K562 (cell line): Measurements from ENCODE around the gene CTPS1. TPM values are rescaled to one million over a fixed set of nuclear protein-coding genes. Genes with fewer than 3 reads are reported as not detected.
A peak's percentile ranks its signal among the peaks of the same experiment; 100 is the strongest.

ENCODE experiments used
- CREB1 ChIP-seq, 2 experiments: sonication (generic) in 1 of 2; formaldehyde crosslinking in 1 of 2; IDR thresholded peaks; 2 replicates each; pipeline versions ENCODE4 v1.6.1 to v1.8.0; 2012 to 2022; ENCODE audit warnings: inconsistent platforms in 1 of 2, mild to moderate bottlenecking in 1 of 2, missing genetic modification reagents in 1 of 2, moderate library complexity in 1 of 2
- CTCF ChIP-seq, 3 experiments: IDR thresholded peaks in 2 of 3; conservative IDR thresholded peaks in 1 of 3; 2 replicates each; pipeline ENCODE4 v1.5.1; 2011 to 2012; ENCODE audit warnings: low read length in 3 of 3, mild to moderate bottlenecking in 3 of 3, control low read depth in 2 of 3, improper control_type of control experiment in 1 of 3, inconsistent platforms in 1 of 3, low read depth in 1 of 3, mixed read lengths in 1 of 3, moderate library complexity in 1 of 3; ENCODE audit not compliant: insufficient read depth in 2 of 3
- E2F3 ChIP-seq: fragments of 250-450 bp; sonication (Bioruptor Pico); IDR thresholded peaks from 2 replicates; pipeline ENCODE4 v1.4.0; 2020; ENCODE audit warnings: mild to moderate bottlenecking
- FOXA3 ChIP-seq, 2 experiments: fragments of 450-650 bp in 1 of 2; sonication (generic) in 1 of 2; formaldehyde crosslinking; IDR thresholded peaks in 1 of 2; conservative IDR thresholded peaks in 1 of 2; 2 replicates each; pipeline versions ENCODE4 v1.4.0 to v1.8.0; 2020 to 2022; ENCODE audit warnings: mild to moderate bottlenecking in 2 of 2, missing genetic modification reagents in 1 of 2
- FOXK1 ChIP-seq: sonication (generic); formaldehyde crosslinking; IDR thresholded peaks from 2 replicates; pipeline ENCODE4 v1.8.0; 2022; ENCODE audit warnings: missing genetic modification reagents, mild to moderate bottlenecking, borderline replicate concordance
- FUS ChIP-seq: fragments of 200-400 bp; formaldehyde crosslinking; optimal IDR thresholded peaks from 2 replicates; pipeline ENCODE3; 2017; ENCODE audit warnings: low read depth, low read length
- MBD1 ChIP-seq: fragments of 250-450 bp; sonication (Bioruptor Pico); IDR thresholded peaks from 2 replicates; pipeline ENCODE4 v1.8.0; 2022; ENCODE audit warnings: inconsistent platforms
- MED1 ChIP-seq: sonication (generic); formaldehyde crosslinking; IDR thresholded peaks from 2 replicates; pipeline ENCODE4 v1.8.1; 2023; ENCODE audit warnings: missing genetic modification reagents, borderline replicate concordance
- NCOA1 ChIP-seq: fragments of 450-650 bp; IDR thresholded peaks from 2 replicates; pipeline ENCODE4 v1.6.1; 2016; ENCODE audit warnings: low read depth
- NKRF ChIP-seq: fragments of 450-650 bp; IDR thresholded peaks from 2 replicates; pipeline ENCODE4 v1.6.1; 2016; ENCODE audit warnings: borderline replicate concordance
- NR1H2 ChIP-seq: sonication (generic); formaldehyde crosslinking; IDR thresholded peaks from 2 replicates; pipeline ENCODE4 v1.4.0; 2020; ENCODE audit warnings: mild to moderate bottlenecking, missing genetic modification reagents
- NR2F6 ChIP-seq: fragments of 450-650 bp; formaldehyde crosslinking; IDR thresholded peaks from 2 replicates; pipeline ENCODE4 v1.4.0; 2020; ENCODE audit warnings: mild to moderate bottlenecking
- NR4A1 ChIP-seq, 2 experiments: fragments of 250-450 bp in 1 of 2; fragments of 450-650 bp in 1 of 2; sonication (Bioruptor Pico) in 1 of 2; IDR thresholded peaks; 2 replicates each; pipeline versions ENCODE4 v1.4.0 to v1.6.1; 2016 to 2020; ENCODE audit warnings: mild to moderate bottlenecking in 2 of 2, missing compliant biosample characterization in 1 of 2, missing genetic modification characterization in 1 of 2, moderate library complexity in 1 of 2
- SMAD4 ChIP-seq: fragments of 250-450 bp; sonication (Bioruptor Pico); conservative IDR thresholded peaks from 2 replicates; pipeline ENCODE4 v1.8.0; 2021; ENCODE audit warnings: inconsistent platforms, mild to moderate bottlenecking, moderate library complexity
- SP2 ChIP-seq: IDR thresholded peaks from 2 replicates; pipeline ENCODE4 v1.6.1; 2011; ENCODE audit warnings: mild to moderate bottlenecking, low read depth, low read length, moderate library complexity; ENCODE audit not compliant: poor library complexity, severe bottlenecking; ENCODE audit errors: extremely low read depth
- SRSF3 ChIP-seq: fragments of 200-400 bp; formaldehyde crosslinking; IDR thresholded peaks from 2 replicates; pipeline ENCODE4 v1.6.1; 2016; ENCODE audit warnings: mild to moderate bottlenecking, low read length, moderate library complexity; ENCODE audit not compliant: insufficient read depth
- STAT6 ChIP-seq: sonication (generic); formaldehyde crosslinking; IDR thresholded peaks from 2 replicates; pipeline ENCODE4 v1.8.1; 2023; ENCODE audit warnings: mild to moderate bottlenecking, missing genetic modification reagents
- THRAP3 ChIP-seq: fragments of 450-650 bp; IDR thresholded peaks from 2 replicates; pipeline ENCODE4 v1.6.1; 2016; ENCODE audit warnings: mild to moderate bottlenecking, inconsistent platforms, borderline replicate concordance
- ZNF12 ChIP-seq: sonication (generic); formaldehyde crosslinking; IDR thresholded peaks from 2 replicates; pipeline ENCODE4 v1.4.0; 2020; ENCODE audit warnings: mild to moderate bottlenecking, missing genetic modification reagents
- ZNF586 ChIP-seq: fragments of 450-650 bp; formaldehyde crosslinking; conservative IDR thresholded peaks from 2 replicates; pipeline ENCODE4 v1.4.0; 2020; ENCODE audit warnings: mild to moderate bottlenecking, moderate library complexity
- polyA plus RNA-seq, 8 experiments: library from polyadenylated mRNA; depleted of rRNA in 4 of 8; stranded (reverse) in 5 of 8; unstranded in 3 of 8; fragments of >200 nt; fragmentation: Nextera tagmentation in 2 of 8; fragmentation: Illumina TruSeq in 1 of 8; extraction: Ambion mirVana in 2 of 8; extraction: Trizol in 1 of 8; gene quantifications; 2 replicates each; pipeline versions ENCODE4 v1.2.1 to v1.2.3, GENCODE V29; 2011 to 2014; ENCODE audit warnings: inconsistent platforms in 1 of 8, missing spikeins in 1 of 8
- total RNA-seq, 7 experiments: library from RNA; depleted of rRNA in 6 of 7; stranded (reverse); fragments of >200 nt in 6 of 7; fragmentation: Illumina TruSeq in 2 of 7; extraction: Trizol in 2 of 7; gene quantifications; 2 replicates each; pipeline versions ENCODE4 v1.2.1 to v1.2.3, GENCODE V29; 2011 to 2021; ENCODE audit warnings: low replicate concordance in 1 of 7

Gene CTPS1
- total and polyA plus RNA-seq, 9 of the 15 experiments (the other 6 are each of a cell fraction or from before 2014, with no cell fraction given): 44.4 to 164 (median 87.7) TPM

- TF ChIP-seq CTCF (IDR thresholded peaks at IDR 0.05 in 2 of 3, conservative IDR thresholded peaks at IDR 0.05 in 1 of 3; ENCODE audit: insufficient read depth in 2 of 3, low read depth in 1 of 3, low read length in 3 of 3) (no peak), NCOA1 (no peak), FOXK1 (no peak), MBD1 (peak; percentile 83; the same call in 1 of the 2 replicates), MED1 (CRISPR knock-in tag) (no peak), ZNF586 (no peak), E2F3 (CRISPR knock-in tag) (no peak), CREB1 (IDR thresholded peaks at IDR 0.05) (no peak), CREB1 (CRISPR knock-in tag; IDR thresholded peaks at IDR 0.05) (no peak), ZNF12 (CRISPR knock-in tag) (no peak), NR1H2 (no peak), SP2 (no peak), NR4A1 (CRISPR knock-in tag; IDR thresholded peaks at IDR 0.05) (no peak), NR4A1 (tag; IDR thresholded peaks at IDR 0.05) (no peak), FUS (no peak), SRSF3 (no peak), THRAP3 (no peak), FOXA3 (CRISPR knock-in tag; conservative IDR thresholded peaks at IDR 0.05 in 1 of 2, IDR thresholded peaks at IDR 0.05 in 1 of 2) (0 out of 4 replicates have a peak, but pooled peaks of 1 of the 2 experiments have one; percentile 49), STAT6 (0 out of 2 replicates have a peak, but pooled peaks have one; percentile 18), NKRF (no peak), SMAD4 (0 out of 2 replicates have a peak, but pooled peaks have one; percentile 11), NR2F6 (CRISPR knock-in tag) (no peak)
These were observed 633 bp upstream of the CTPS1 start (continued) for GRCh38 chr1:40978886-40979240.
